Astrocyte (in vitro differentiated cells and primary cell): Measurements from ENCODE around the gene PEX3.

ENCODE experiments used
- CTCF ChIP-seq: IDR thresholded peaks from 2 replicates; pipeline ENCODE4 v1.5.1; 2011; ENCODE audit warnings: low read depth, mild to moderate bottlenecking, inconsistent platforms, low read length, moderate library complexity; ENCODE audit not compliant: insufficient read depth
- EZH2 ChIP-seq: IDR thresholded peaks from 2 replicates; pipeline ENCODE4 v1.6.1; 2012; ENCODE audit warnings: mild to moderate bottlenecking, low read length, inconsistent platforms; ENCODE audit not compliant: insufficient read depth

- no peak for TF ChIP-seq CTCF
- no peak for TF ChIP-seq EZH2
Measured at GRCh38 chr6:143449714-143450452, 722 bp upstream of the PEX3 start.
